ENCODE results near the gene TLE5.

DNA sequence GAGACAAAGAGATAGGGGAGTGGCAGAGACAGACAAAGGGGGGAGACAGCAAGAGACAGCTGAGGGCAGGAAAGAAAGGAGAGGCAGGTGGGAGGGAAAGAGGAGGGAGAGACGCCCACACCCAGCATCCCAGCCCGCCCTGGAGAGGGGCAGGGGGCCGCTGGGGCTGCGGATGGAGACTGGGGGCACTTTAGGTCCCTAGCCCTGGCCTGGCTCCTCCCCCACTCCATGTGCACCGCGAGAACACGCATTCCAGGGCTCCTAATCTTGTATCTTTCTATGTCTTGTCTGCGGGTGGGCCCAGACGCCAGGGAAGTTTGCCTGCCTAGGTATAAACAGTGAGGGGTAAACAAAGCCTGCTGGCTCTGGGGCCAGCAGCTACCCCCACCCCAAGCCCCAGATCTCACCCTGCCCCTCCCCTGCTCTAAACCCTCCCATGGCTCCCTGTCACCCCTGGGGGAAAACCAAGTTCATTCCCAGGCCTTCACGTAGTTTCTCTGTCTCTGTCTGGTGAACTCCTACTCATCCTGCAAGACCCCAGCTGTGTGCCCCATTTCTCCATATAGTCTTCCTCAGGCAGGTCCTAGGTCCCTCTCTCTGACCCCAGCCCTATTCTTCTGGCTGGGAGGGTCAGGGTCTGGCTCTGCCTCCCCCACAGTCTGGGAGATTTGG lies 5.7 kb downstream of the TLE5 start:
- no peak for TF ChIP-seq POLR2A (IDR thresholded peaks at IDR 0.05; ENCODE audit: low read depth, low read length)
- no peak for TF ChIP-seq NFE2L2 (IDR thresholded peaks at IDR 0.05; ENCODE audit: low read depth, low read length)
- TF ChIP-seq USF2 (IDR thresholded peaks at IDR 0.05; ENCODE audit: low read depth, low read length): no peak

All from IMR-90 (cell line).